ENCODE data around the gene FAM81A.

FAM81A gene

DNA sequence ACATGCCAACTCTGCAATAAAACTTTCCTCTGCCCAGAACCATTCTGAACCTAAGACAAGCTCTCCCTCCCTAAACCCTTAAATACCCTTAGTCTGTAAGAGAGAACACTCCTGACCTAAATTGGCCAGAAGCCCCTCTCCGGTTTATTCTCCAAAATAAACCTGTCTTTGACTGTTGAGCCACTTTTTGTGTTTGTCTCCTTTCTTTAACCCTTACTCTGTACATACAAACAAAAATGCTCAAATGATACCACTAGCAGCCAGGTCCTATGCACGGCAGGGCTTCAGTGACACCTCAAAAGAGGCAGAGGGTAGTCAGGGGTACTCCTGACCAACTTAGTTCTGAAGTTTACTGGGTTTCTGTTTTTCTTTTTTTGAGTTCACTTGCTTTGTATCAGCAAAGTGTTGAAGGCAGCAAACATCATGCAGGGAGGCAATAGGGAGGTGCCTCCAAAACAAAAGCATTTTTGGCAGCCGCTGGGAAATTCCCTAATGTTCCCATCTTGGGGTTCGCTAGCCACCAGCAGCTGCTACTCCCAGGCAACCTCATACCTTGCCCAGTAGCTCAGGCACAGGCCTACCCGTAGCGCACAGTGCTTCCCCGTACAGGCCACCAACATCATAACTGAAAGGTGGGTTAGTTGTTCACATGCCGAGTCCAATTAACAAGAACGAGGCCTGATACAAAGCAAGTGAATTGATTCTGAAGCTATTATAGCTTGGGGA lies 110.7 kb downstream of the FAM81A start:
- H2AK5ac ChIP-seq (ENCODE audit: low read length): no peak overlapping the region
- no peaks in the 10 kb centered on the region for H3K79me1 ChIP-seq (ENCODE audit: low read length)
- peak overlapping the region; percentile 55 for H3K27ac ChIP-seq (ENCODE audit: low read depth, low read length)
- H3K27me3 ChIP-seq (ENCODE audit: insufficient read depth, low read length, poor library complexity): no peaks in the 10 kb centered on the region
- WGBS (ENCODE audit: extremely low coverage, insufficient coverage, low lambda C conversion rate): no CpG with 5 or more reads among the region's 9 CpGs
- no peak overlapping the region for H3K9ac ChIP-seq (ENCODE audit: low read length)
- H3K36me3 ChIP-seq (ENCODE audit: control insufficient read depth, insufficient read depth, low read length): no peaks in the 10 kb centered on the region
- peak; percentile 7 for DNase-seq
- H3K23ac ChIP-seq (ENCODE audit: low read length): no peak overlapping the region
- no peak overlapping the region for H3K4ac ChIP-seq (ENCODE audit: low read depth, low read length)
- H3K79me2 ChIP-seq (ENCODE audit: control insufficient read depth, insufficient read depth, low read length): no peaks in the 10 kb centered on the region
- H3K4me3 ChIP-seq (ENCODE audit: low read length): no peak overlapping the region
- no peak overlapping the region for H4K5ac ChIP-seq (ENCODE audit: low read length)
- H4K8ac ChIP-seq (ENCODE audit: low read depth, low read length): no peak overlapping the region
- H3K18ac ChIP-seq (ENCODE audit: low read length): peak overlapping the region; percentile 62
- H2BK5ac ChIP-seq (ENCODE audit: low read length): peak overlapping the region; percentile 91
- no peak overlapping the region for H3K4me2 ChIP-seq (ENCODE audit: low read length)
- peak overlapping the region; percentile 47 for H2BK120ac ChIP-seq (ENCODE audit: low read depth, low read length)
- H3K56ac ChIP-seq (ENCODE audit: low read length): peak overlapping the region; percentile 69
- peaks cover 8% of the 10 kb centered on the region for H3K4me1 ChIP-seq (ENCODE audit: control insufficient read depth, low read depth, low read length)
- H2BK15ac ChIP-seq (replicated peaks; ENCODE audit: low read depth): no peak overlapping the region

DNA sequence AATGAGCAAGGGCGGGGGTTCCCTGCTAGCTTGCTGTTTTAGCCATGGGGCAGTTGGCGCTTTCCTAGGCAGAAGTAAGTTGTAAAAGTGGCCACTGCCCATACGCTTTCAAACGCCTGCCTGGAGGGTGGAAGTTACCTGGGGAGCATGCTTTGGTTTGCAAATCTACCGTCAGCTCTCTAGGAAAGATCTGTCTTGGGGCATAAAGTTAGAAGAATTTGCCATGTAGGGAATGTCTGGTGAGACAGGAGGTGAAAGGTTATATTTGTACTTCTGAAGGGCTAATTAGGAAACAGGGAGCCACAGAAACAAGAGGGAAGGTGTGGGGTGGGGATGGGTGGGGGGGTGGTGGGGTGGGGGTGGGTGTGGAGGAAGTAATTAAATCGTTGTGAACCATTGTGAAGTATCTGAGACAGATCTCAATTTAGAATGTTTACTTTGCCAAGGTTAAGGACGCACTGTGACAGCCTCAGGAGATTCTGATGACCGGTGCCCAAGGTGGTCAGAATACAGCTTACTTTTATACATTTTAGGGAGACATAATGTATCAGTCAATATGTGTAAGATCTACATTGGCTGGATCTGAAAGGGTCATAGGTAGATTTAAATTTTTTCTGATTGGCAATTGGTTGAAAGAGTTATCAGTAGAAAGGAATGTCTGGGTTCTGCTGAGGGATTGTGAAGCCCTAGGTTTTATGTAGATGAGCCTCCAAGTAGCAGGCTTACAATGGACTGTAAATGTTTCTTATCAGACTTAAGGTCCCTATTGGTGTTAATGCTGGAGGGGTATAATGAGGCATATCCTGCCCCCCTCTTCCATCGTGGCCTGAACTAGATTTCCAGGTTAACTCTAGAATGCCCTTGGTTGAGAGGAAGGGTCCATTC lies 111.6 kb downstream of the FAM81A start:
- Histone ChIP-seq H3K18ac (ENCODE audit: low read length) (peak overlapping the region; percentile 62), H3K27ac (ENCODE audit: low read depth, low read length) (peak overlapping the region; percentile 83), H3K4ac (ENCODE audit: low read depth, low read length) (no peak overlapping the region), H2AK5ac (ENCODE audit: low read length) (no peak overlapping the region), H3K23ac (ENCODE audit: low read length) (no peak overlapping the region), H4K5ac (ENCODE audit: low read length) (no peak overlapping the region), H2BK5ac (ENCODE audit: low read length) (peak overlapping the region; percentile 93), H3K4me1 (ENCODE audit: control insufficient read depth, low read depth, low read length) (peaks cover 8% of the 10 kb centered on the region), H2BK120ac (ENCODE audit: low read depth, low read length) (peak overlapping the region; percentile 47), H3K4me2 (ENCODE audit: low read length) (no peak overlapping the region), H2BK15ac (replicated peaks; ENCODE audit: low read depth) (no peak overlapping the region), H3K36me3 (ENCODE audit: control insufficient read depth, insufficient read depth, low read length) (no peaks in the 10 kb centered on the region), H3K4me3 (ENCODE audit: low read length) (no peak overlapping the region), H3K79me1 (ENCODE audit: low read length) (no peaks in the 10 kb centered on the region), H3K9ac (ENCODE audit: low read length) (no peak overlapping the region), H3K27me3 (ENCODE audit: insufficient read depth, low read length, poor library complexity) (no peaks in the 10 kb centered on the region), H4K8ac (ENCODE audit: low read depth, low read length) (no peak overlapping the region), H3K79me2 (ENCODE audit: control insufficient read depth, insufficient read depth, low read length) (no peaks in the 10 kb centered on the region), H3K56ac (ENCODE audit: low read length) (peak overlapping the region; percentile 69)
- whole genome bisulfite sequencing (ENCODE audit: extremely low coverage, insufficient coverage, low lambda C conversion rate): no CpG with 5 or more reads among the region's 9 CpGs
- peak; percentile 97 for DNase-seq

DNA sequence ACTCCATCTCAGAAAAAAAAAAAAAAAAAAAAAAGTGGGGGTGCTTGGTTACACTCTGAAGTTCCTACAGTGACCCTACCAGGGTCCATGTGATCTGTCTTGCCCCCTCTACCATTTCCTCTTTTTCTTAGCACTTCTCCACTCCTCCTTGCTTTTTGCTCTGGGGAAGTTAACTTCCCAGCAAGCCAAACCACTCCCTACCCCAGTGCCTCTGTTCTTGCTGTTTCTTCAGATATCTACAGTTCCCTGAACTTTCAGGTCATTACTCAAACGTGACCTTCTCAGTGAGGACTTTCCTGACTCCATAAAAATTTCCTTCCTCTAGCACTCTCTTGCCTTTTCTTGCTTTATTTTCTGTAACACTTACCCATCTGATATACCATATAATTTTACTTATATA lies 112.5 kb downstream of the FAM81A start:
- Histone ChIP-seq H4K5ac (ENCODE audit: low read length) (no peak overlapping the region), H4K8ac (ENCODE audit: low read depth, low read length) (no peak overlapping the region), H3K4ac (ENCODE audit: low read depth, low read length) (no peak overlapping the region), H2BK15ac (replicated peaks; ENCODE audit: low read depth) (peak overlapping the region; percentile 65), H2BK120ac (ENCODE audit: low read depth, low read length) (no peak overlapping the region), H3K18ac (ENCODE audit: low read length) (no peak overlapping the region), H3K27me3 (ENCODE audit: insufficient read depth, low read length, poor library complexity) (no peaks in the 10 kb centered on the region), H3K56ac (ENCODE audit: low read length) (no peak overlapping the region), H3K9ac (ENCODE audit: low read length) (no peak overlapping the region), H3K36me3 (ENCODE audit: control insufficient read depth, insufficient read depth, low read length) (no peaks in the 10 kb centered on the region), H2BK5ac (ENCODE audit: low read length) (no peak overlapping the region), H3K79me1 (ENCODE audit: low read length) (no peaks in the 10 kb centered on the region), H3K4me1 (ENCODE audit: control insufficient read depth, low read depth, low read length) (peaks cover 8% of the 10 kb centered on the region), H3K4me2 (ENCODE audit: low read length) (no peak overlapping the region), H3K23ac (ENCODE audit: low read length) (no peak overlapping the region), H3K27ac (ENCODE audit: low read depth, low read length) (no peak overlapping the region), H3K79me2 (ENCODE audit: control insufficient read depth, insufficient read depth, low read length) (no peaks in the 10 kb centered on the region), H2AK5ac (ENCODE audit: low read length) (no peak overlapping the region), H3K4me3 (ENCODE audit: low read length) (no peak overlapping the region)
- DNase-seq: no peak
- no CpG with 5 or more reads among the region's 1 CpG for WGBS (ENCODE audit: extremely low coverage, insufficient coverage, low lambda C conversion rate)

DNA sequence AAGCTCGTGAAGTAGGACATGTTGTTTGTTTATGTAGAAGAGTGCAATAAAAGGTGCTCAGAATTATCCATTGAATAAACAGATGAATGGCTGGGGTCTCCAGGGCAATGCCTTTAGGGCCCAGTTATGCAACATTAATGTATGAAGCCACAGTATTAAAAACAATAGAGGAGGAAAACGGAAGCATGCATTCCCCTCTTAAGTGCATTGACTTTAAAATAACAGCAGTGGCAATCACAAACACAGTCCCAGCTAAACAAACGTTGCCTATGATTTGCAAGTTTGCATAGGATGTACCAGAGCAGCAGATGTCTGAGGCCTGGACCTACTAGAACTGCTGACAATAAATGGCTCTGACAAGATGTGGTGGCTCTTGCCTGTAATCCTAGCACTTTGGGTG lies 113.0 kb downstream of the FAM81A start:
- H2BK5ac ChIP-seq (ENCODE audit: low read length): peak overlapping the region; percentile 44
- H3K4me1 ChIP-seq (ENCODE audit: control insufficient read depth, low read depth, low read length): peaks cover 8% of the 10 kb centered on the region
- H3K23ac ChIP-seq (ENCODE audit: low read length): no peak overlapping the region
- WGBS (ENCODE audit: extremely low coverage, insufficient coverage, low lambda C conversion rate): no CpG with 5 or more reads among the region's 3 CpGs
- H3K18ac ChIP-seq (ENCODE audit: low read length): no peak overlapping the region
- H3K4ac ChIP-seq (ENCODE audit: low read depth, low read length): peak overlapping the region; percentile 83
- H2BK120ac ChIP-seq (ENCODE audit: low read depth, low read length): no peak overlapping the region
- no peaks in the 10 kb centered on the region for H3K79me1 ChIP-seq (ENCODE audit: low read length)
- H3K27ac ChIP-seq (ENCODE audit: low read depth, low read length): no peak overlapping the region
- H4K5ac ChIP-seq (ENCODE audit: low read length): no peak overlapping the region
- DNase-seq: no peak
- no peak overlapping the region for H3K9ac ChIP-seq (ENCODE audit: low read length)
- no peak overlapping the region for H3K56ac ChIP-seq (ENCODE audit: low read length)
- no peak overlapping the region for H2BK15ac ChIP-seq (replicated peaks; ENCODE audit: low read depth)
- H4K8ac ChIP-seq (ENCODE audit: low read depth, low read length): no peak overlapping the region
- no peak overlapping the region for H3K4me2 ChIP-seq (ENCODE audit: low read length)
- H2AK5ac ChIP-seq (ENCODE audit: low read length): no peak overlapping the region
- H3K27me3 ChIP-seq (ENCODE audit: insufficient read depth, low read length, poor library complexity): no peaks in the 10 kb centered on the region
- H3K79me2 ChIP-seq (ENCODE audit: control insufficient read depth, insufficient read depth, low read length): no peaks in the 10 kb centered on the region
- H3K4me3 ChIP-seq (ENCODE audit: low read length): no peak overlapping the region
- H3K36me3 ChIP-seq (ENCODE audit: control insufficient read depth, insufficient read depth, low read length): no peaks in the 10 kb centered on the region

DNA sequence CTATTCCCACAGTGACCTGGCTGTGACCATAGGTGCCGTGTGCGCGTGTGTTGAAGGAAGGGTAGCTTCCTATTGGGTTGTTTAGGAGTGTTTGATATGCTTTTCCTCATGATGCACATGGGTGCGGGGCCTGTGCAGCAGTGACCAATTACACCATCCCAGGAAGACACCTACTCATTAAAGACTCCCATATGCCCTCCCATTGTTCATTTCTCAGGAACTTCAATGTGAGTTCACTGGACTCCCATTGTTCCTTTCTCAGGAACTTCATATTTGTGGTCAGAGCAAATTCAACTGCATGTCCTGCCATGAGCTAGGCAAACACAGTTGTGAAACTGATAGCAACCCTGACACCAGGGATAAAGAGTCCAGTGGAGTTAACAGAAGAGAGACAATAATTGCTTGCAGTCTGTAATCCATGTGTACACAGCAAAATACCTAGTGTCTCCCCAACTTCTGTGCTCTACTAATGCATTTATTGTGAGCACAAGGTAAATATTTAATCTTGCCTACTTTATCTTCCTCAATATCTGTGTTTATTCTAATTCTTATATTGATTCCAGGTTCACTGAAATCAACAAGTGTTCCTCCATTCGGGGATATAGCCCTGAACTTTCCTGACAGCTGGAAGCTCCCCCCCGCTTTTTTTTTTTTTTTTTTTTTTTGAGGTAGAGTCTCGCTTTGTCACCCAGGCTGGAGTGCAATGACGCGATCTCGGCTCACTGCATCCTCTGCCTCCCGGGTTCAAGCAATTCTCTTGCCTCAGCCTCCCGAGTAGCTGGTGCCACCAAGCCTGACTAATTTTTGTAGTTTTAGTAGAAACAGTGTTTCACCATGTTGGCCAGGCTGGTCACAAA lies 116.1 kb downstream of the FAM81A start:
- DNase-seq: no peak
- no peak overlapping the region for H3K27ac ChIP-seq (ENCODE audit: low read depth, low read length)
- no peak overlapping the region for H3K23ac ChIP-seq (ENCODE audit: low read length)

More for the DNA sequence above, 116.1 kb downstream of the FAM81A start:
- H3K36me3 ChIP-seq (ENCODE audit: control insufficient read depth, insufficient read depth, low read length): no peaks in the 10 kb centered on the region
- H4K5ac ChIP-seq (ENCODE audit: low read length): no peak overlapping the region
- no peak overlapping the region for H3K4ac ChIP-seq (ENCODE audit: low read depth, low read length)
- H3K56ac ChIP-seq (ENCODE audit: low read length): no peak overlapping the region
- H3K4me2 ChIP-seq (ENCODE audit: low read length): no peak overlapping the region
- no peaks in the 10 kb centered on the region for H3K79me2 ChIP-seq (ENCODE audit: control insufficient read depth, insufficient read depth, low read length)
- no peak overlapping the region for H2BK15ac ChIP-seq (replicated peaks; ENCODE audit: low read depth)
- WGBS (ENCODE audit: extremely low coverage, insufficient coverage, low lambda C conversion rate): no CpG with 5 or more reads among the region's 12 CpGs
- no peak overlapping the region for H4K8ac ChIP-seq (ENCODE audit: low read depth, low read length)
- H3K9ac ChIP-seq (ENCODE audit: low read length): no peak overlapping the region
- no peak overlapping the region for H2BK5ac ChIP-seq (ENCODE audit: low read length)
- no peak overlapping the region for H3K4me3 ChIP-seq (ENCODE audit: low read length)
- peaks cover 4% of the 10 kb centered on the region for H3K4me1 ChIP-seq (ENCODE audit: control insufficient read depth, low read depth, low read length)
- H3K27me3 ChIP-seq (ENCODE audit: insufficient read depth, low read length, poor library complexity): no peaks in the 10 kb centered on the region
- H2AK5ac ChIP-seq (ENCODE audit: low read length): peak overlapping the region; percentile 90
- no peak overlapping the region for H3K18ac ChIP-seq (ENCODE audit: low read length)
- no peak overlapping the region for H2BK120ac ChIP-seq (ENCODE audit: low read depth, low read length)
- no peaks in the 10 kb centered on the region for H3K79me1 ChIP-seq (ENCODE audit: low read length)
